Sigmoid colon (tissue), 7 donors: ENCODE results near the gene PSKH1. TPM values are rescaled to one million over a fixed set of nuclear protein-coding genes. Genes with fewer than 3 reads are reported as not detected.
A peak's percentile ranks its signal among the peaks of the same experiment; 100 is the strongest.

Source experiments
- DNase-seq: peaks from one replicate; pipeline ENCODE4 v3.0.0-alpha.2; 2019
- H3K27ac ChIP-seq, 4 donors: fragments of 200-600 bp; sonication (generic); one replicate each; pipeline ENCODE4 v1.5.1; 2016 to 2019; ENCODE audit warnings: mild to moderate bottlenecking in 1 of 4
- H3K27me3 ChIP-seq, 3 donors: fragments of 200-600 bp; sonication (generic); one replicate each; pipeline ENCODE4 v1.5.1; 2019; ENCODE audit warnings: mild to moderate bottlenecking in 1 of 3
- H3K36me3 ChIP-seq, 4 donors: fragments of 200-600 bp; sonication (generic); one replicate each; pipeline ENCODE4 v1.5.1; 2016 to 2019
- H3K4me1 ChIP-seq, 4 donors: fragments of 200-600 bp; sonication (generic); one replicate each; pipeline ENCODE4 v1.5.1; 2017 to 2019
- H3K4me3 ChIP-seq, 4 donors: fragments of 200-600 bp; sonication (generic); one replicate each; pipeline ENCODE4 v1.5.1; 2017 to 2019; ENCODE audit warnings: mild to moderate bottlenecking in 2 of 4, moderate library complexity in 1 of 4
- H3K9me3 ChIP-seq, 4 donors: fragments of 200-600 bp in 3 of 4; sonication (generic) in 3 of 4; one replicate each; pipeline versions ENCODE4 v1.5.1 to v1.6.1; 2013 to 2019
- EP300 ChIP-seq, 4 donors: sonication (generic); formaldehyde crosslinking; IDR thresholded peaks; one replicate each; pipeline ENCODE4 v1.6.1; 2017; ENCODE audit warnings: antibody characterized with exemption in 4 of 4
- POLR2A ChIP-seq, 2 donors: fragments of 450-650 bp; IDR thresholded peaks; one replicate each; pipeline ENCODE4 v1.6.1; 2016; ENCODE audit warnings: antibody characterized with exemption in 2 of 2, mild to moderate bottlenecking in 2 of 2, moderate library complexity in 2 of 2
- POLR2AphosphoS5 ChIP-seq, 4 donors: sonication (generic); formaldehyde crosslinking; IDR thresholded peaks; one replicate each; pipeline ENCODE4 v1.6.1; 2017; ENCODE audit warnings: antibody characterized with exemption in 4 of 4
- WGBS, 2 donors: extraction: QIAGEN DNeasy Blood & Tissue Kit; methylation state at CpG; one replicate each; pipeline ENCODE4 v1.1.7; 2013; 5-methylcytosine and 5-hydroxymethylcytosine counted together
- intact Hi-C: fragments of 100-400 bp; cut with DNase I; formaldehyde crosslinking; loops from one replicate; pipeline ENCODE4 v1.15.1; 2023
- polyA plus RNA-seq, 3 donors: library from polyadenylated mRNA; stranded (reverse); fragments of 200-250 nt; gene quantifications; one replicate each; pipeline ENCODE4 v1.2.3, GENCODE V29; 2013
- total RNA-seq, 4 donors: library from RNA; depleted of rRNA; stranded (reverse); fragments of >200 nt; gene quantifications; one replicate each; pipeline ENCODE4 v1.1.0, GENCODE V29; 2016
- TF ChIP-seq, protein P1 (sequence below), 4 experiments: fragments of 450-650 bp in 3 of 4; fragments of 200-600 bp in 1 of 4; IDR thresholded peaks; one replicate each; pipeline ENCODE4 v1.5.1; 2016 to 2019; ENCODE audit warnings: antibody characterized with exemption in 4 of 4, mild to moderate bottlenecking in 3 of 4, moderate library complexity in 2 of 4
- donor health status: healthy with polysubstance abuse.
- donor health status: Bipolar disorder and iron deficiency.
- donor health status: healthy.

The PSKH1 gene
- total RNA-seq = 10 to 100 TPM; 13.9 to 20.8 (median 17.2) TPM
- polyA plus RNA-seq = 10 to 100 TPM; 22.2 to 29.2 (median 26.8) TPM

DNA sequence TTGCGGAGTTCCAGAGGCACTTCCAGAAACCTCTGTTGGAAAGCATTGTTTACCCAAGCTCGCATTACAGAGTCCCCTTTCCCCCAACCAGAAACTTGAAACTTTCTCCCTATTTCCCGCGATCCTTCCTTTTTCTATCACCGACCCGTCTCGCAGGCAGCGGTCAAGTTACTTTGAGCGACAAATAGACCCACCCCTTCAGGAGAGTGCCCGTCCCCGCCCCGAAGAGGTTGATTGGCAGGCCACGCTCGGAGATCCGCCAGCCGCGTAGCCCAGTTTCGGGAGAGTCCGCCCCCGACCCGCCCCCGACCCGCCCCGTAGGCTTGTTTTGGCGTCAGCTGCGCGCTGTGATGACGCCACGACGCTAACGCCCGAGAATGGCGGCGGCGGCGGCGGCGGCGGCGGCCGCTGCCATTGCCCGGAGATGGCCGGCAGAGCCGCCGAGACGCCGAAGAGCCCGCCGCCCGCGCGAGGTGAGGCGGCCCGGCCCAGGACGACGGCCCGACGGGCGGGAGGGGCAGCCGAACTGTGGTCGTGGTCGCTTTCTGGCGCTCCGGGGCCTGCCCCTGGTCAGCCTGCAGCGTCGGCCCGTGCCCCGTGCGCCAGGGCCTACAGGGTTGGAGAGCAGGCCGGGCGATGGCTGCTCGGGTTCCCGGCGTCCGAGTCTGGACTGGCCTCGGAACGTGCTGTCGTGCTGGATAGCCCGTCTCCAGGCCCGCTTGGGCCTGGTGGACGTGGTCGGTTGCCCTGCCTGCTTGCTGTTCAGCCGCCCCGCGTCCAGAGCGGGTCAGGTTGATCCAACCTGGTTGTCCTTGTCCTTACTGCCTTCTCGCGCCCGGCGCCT lies at the start of gene PSKH1:
TSS of gene PSKH1 (plus strand) at position 356 of the 844 bp plus-strand sequence. CDS start 15,496 bp downstream, outside the sequence.
- peak within 1 kb of the TSS; percentile 88 to 100 (median 95) for H3K4me3 ChIP-seq
- no peaks in the 10 kb centered on the region for H3K9me3 ChIP-seq
- peak; percentile 98 for DNase-seq
- no peaks in the 10 kb centered on the region for H3K27me3 ChIP-seq
- intact Hi-C loops = loop anchor here (2.0 kb wide), 1 partner anchor 46 kb away; the partner anchor contains the start of genes CENPT and NUTF2
- TF ChIP-seq, protein P1, sequence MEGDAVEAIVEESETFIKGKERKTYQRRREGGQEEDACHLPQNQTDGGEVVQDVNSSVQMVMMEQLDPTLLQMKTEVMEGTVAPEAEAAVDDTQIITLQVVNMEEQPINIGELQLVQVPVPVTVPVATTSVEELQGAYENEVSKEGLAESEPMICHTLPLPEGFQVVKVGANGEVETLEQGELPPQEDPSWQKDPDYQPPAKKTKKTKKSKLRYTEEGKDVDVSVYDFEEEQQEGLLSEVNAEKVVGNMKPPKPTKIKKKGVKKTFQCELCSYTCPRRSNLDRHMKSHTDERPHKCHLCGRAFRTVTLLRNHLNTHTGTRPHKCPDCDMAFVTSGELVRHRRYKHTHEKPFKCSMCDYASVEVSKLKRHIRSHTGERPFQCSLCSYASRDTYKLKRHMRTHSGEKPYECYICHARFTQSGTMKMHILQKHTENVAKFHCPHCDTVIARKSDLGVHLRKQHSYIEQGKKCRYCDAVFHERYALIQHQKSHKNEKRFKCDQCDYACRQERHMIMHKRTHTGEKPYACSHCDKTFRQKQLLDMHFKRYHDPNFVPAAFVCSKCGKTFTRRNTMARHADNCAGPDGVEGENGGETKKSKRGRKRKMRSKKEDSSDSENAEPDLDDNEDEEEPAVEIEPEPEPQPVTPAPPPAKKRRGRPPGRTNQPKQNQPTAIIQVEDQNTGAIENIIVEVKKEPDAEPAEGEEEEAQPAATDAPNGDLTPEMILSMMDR (IDR thresholded peaks at IDR 0.05) = peak in 1 of 4 experiments; percentile 8
- no peak for TF ChIP-seq EP300 (IDR thresholded peaks at IDR 0.05)
- peak; percentile 82 to 91 (median 85) for TF ChIP-seq POLR2AphosphoS5 (IDR thresholded peaks at IDR 0.05)
- peak in 1 of 2 donors; percentile 39 for TF ChIP-seq POLR2A (IDR thresholded peaks at IDR 0.05)
- H3K36me3 ChIP-seq = no peaks in the 10 kb centered on the region
- H3K27ac ChIP-seq = peak within 1 kb of the TSS; percentile 97 to 99 (median 98)
- WGBS, 2 donors = 0 to 1% methylated on average over 90 of the region's 90 CpGs
- H3K4me1 ChIP-seq = peaks cover 0 to 42% (median 37%) of the 10 kb centered on the region in 4 donors

DNA sequence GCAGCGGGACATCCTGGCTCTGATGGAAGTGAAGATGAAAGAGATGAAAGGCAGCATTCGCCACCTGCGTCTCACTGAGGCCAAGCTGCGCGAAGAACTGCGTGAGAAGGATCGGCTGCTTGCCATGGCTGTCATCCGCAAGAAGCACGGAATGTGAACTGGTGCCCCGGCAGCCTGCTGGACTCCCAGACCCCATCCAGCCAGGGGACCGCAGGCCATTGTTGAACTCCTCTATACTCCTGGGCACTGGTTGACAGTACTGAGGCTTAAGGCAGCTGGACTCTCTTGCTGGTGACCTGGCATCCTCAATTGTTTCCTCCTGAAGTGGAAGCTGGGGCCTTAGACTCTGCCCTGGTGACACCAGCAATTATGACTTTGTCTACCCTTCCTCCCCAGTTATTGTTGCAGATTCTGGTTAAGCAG lies 49.7 kb upstream of the PSKH1 start:
- peak overlapping the region; percentile 96 to 99 (median 99) for H3K27ac ChIP-seq
- H3K9me3 ChIP-seq = no peaks in the 10 kb centered on the region
- WGBS, 2 donors = 11 to 16% methylated on average over 11 of the region's 11 CpGs
- peaks cover 0 to 53% (median 50%) of the 10 kb centered on the region in 4 donors for H3K4me1 ChIP-seq
- DNase-seq = peak; percentile 73
- no peaks in the 10 kb centered on the region for H3K27me3 ChIP-seq
- no peak for TF ChIP-seq EP300 (IDR thresholded peaks at IDR 0.05)
- TF ChIP-seq, protein P1 (IDR thresholded peaks at IDR 0.05) = no peak
- TF ChIP-seq POLR2A (IDR thresholded peaks at IDR 0.05) = no peak
- no peak for TF ChIP-seq POLR2AphosphoS5 (IDR thresholded peaks at IDR 0.05)
- H3K36me3 ChIP-seq = no peaks in the 10 kb centered on the region
- intact Hi-C loops = loop anchor here (5.0 to 10.0 kb wide), 2 partner anchors 94 to 319 kb away; partner anchors contain the start of genes PSMB10 and RIPOR1
- peak overlapping the region; percentile 61 to 94 (median 78) for H3K4me3 ChIP-seq

DNA sequence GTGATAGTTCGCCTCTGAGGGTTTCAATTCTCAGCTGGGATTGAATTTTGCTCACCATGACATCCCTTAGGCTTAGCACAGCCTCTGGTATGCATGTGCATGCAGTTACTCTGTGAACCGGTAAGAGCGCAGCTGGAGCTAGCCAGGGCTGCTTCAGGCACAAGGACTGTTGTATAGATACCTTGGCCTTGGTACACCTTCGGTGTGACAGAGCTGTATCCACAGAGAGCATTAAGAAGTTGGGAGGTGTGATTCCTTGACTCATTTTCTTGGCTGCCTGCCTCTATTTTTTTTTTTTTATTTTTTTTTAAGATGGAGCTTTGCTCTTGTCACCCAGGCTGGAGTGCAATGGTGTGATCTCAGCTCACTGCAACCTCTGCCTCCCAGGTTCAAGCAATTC lies 48.6 kb upstream of the PSKH1 start:
- Histone ChIP-seq H3K27ac (peak overlapping the region; percentile 96 to 99 (median 99)), H3K4me3 (peak overlapping the region in 2 of 4 donors; percentile 68 to 88), H3K4me1 (peaks cover 0 to 62% (median 59%) of the 10 kb centered on the region in 4 donors), H3K36me3 (no peaks in the 10 kb centered on the region), H3K9me3 (no peaks in the 10 kb centered on the region), H3K27me3 (no peaks in the 10 kb centered on the region)
- intact Hi-C loops = loop anchor here (5.0 to 10.0 kb wide), 2 partner anchors 93 to 320 kb away; partner anchors contain the start of genes PSMB10 and RIPOR1
- TF ChIP-seq POLR2A (IDR thresholded peaks at IDR 0.05) (no peak), POLR2AphosphoS5 (IDR thresholded peaks at IDR 0.05) (no peak), EP300 (IDR thresholded peaks at IDR 0.05) (no peak)
- TF ChIP-seq, protein P1 (IDR thresholded peaks at IDR 0.05) = no peak
- 86 to 88% methylated on average over 4 of the region's 4 CpGs for WGBS, 2 donors
- DNase-seq = no peak

DNA sequence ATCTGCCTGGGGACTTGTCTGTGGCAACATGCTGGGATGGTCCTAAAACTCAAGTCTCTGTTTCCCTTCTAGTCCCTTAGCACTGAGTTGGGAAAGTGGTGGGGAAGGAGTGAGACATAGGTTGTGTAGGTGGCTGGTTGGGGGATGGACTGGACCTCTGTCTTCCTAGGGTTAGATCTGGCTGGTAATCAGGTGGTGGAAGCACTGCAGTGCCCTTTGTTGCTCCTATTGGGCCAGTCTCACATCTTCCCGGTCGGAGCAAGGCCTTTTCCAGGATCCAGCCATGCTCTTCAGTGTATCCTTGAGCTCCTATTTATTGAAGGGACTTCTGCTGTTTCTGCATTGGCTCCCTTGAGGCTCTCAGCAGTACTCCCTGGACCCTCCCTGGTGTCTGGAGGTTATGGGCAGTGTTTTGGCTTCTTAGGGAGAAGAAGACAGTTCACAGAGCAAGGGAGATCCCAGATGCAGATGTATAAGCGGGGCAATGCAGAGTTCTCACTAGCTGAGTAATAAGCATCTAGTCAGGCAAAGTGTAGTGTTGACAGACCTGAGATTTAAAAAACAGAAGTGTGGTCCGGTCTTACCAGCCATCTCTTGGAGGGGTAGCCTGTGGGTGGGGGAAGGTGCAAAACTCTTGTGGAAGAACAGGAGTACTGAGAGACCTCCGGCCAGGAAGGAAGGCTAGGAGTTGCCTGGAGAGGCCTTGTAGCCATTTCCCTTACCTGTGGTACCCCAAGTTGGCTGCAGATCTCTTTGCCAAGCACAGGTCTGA lies 47.6 kb upstream of the PSKH1 start:
- TF ChIP-seq POLR2AphosphoS5 (IDR thresholded peaks at IDR 0.05) (no peak), POLR2A (IDR thresholded peaks at IDR 0.05) (no peak), EP300 (IDR thresholded peaks at IDR 0.05) (no peak)
- TF ChIP-seq, protein P1 (IDR thresholded peaks at IDR 0.05) = no peak
- WGBS, 2 donors = 73 to 78% methylated on average over 5 of the region's 5 CpGs
- H3K4me3 ChIP-seq = peak overlapping the region; percentile 67 to 89 (median 85)
- intact Hi-C loops = loop anchor here (2.0 to 10.0 kb wide), 5 partner anchors 39 to 618 kb away; partner anchors contain the start of genes NRN1L, PSKH1, RANBP10 and RIPOR1
- no peak for DNase-seq
- H3K9me3 ChIP-seq = no peaks in the 10 kb centered on the region
- peak overlapping the region; percentile 96 to 99 (median 99) for H3K27ac ChIP-seq
- peaks cover 0 to 62% (median 59%) of the 10 kb centered on the region in 4 donors for H3K4me1 ChIP-seq
- H3K27me3 ChIP-seq = no peaks in the 10 kb centered on the region
- no peaks in the 10 kb centered on the region for H3K36me3 ChIP-seq
